Suprapubic skin (tissue), 4 donors: Measurements from ENCODE around the gene MLYCD.

Experiments
- EP300 ChIP-seq: sonication (generic); formaldehyde crosslinking; IDR thresholded peaks from one replicate; pipeline ENCODE4 v1.6.1; 2017; ENCODE audit warnings: antibody characterized with exemption
- POLR2A ChIP-seq, 2 donors: fragments of 450-650 bp; IDR thresholded peaks; one replicate each; pipeline ENCODE4 v1.6.1; 2017; ENCODE audit warnings: antibody characterized with exemption in 2 of 2, mild to moderate bottlenecking in 2 of 2, moderate library complexity in 2 of 2
- POLR2AphosphoS5 ChIP-seq, 3 donors: sonication (generic); formaldehyde crosslinking; IDR thresholded peaks; one replicate each; pipeline ENCODE4 v1.6.1; 2017; ENCODE audit warnings: antibody characterized with exemption in 3 of 3
- TF ChIP-seq, protein P1 (sequence below), 2 donors: fragments of 200-600 bp in 1 of 2; fragments of 450-650 bp in 1 of 2; sonication (generic) in 1 of 2; IDR thresholded peaks; one replicate each; pipeline ENCODE4 v1.5.1; 2016 to 2019; ENCODE audit warnings: antibody characterized with exemption in 2 of 2, mild to moderate bottlenecking in 1 of 2, moderate library complexity in 1 of 2

GRCh38 chr16:83967091-83967490 is 68.2 kb downstream of the MLYCD start:
- TF ChIP-seq, protein P1, sequence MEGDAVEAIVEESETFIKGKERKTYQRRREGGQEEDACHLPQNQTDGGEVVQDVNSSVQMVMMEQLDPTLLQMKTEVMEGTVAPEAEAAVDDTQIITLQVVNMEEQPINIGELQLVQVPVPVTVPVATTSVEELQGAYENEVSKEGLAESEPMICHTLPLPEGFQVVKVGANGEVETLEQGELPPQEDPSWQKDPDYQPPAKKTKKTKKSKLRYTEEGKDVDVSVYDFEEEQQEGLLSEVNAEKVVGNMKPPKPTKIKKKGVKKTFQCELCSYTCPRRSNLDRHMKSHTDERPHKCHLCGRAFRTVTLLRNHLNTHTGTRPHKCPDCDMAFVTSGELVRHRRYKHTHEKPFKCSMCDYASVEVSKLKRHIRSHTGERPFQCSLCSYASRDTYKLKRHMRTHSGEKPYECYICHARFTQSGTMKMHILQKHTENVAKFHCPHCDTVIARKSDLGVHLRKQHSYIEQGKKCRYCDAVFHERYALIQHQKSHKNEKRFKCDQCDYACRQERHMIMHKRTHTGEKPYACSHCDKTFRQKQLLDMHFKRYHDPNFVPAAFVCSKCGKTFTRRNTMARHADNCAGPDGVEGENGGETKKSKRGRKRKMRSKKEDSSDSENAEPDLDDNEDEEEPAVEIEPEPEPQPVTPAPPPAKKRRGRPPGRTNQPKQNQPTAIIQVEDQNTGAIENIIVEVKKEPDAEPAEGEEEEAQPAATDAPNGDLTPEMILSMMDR (IDR thresholded peaks at IDR 0.05), result no peak
- TF ChIP-seq POLR2A (IDR thresholded peaks at IDR 0.05), result no peak
- TF ChIP-seq EP300, result no peak
- no peak for TF ChIP-seq POLR2AphosphoS5 (IDR thresholded peaks at IDR 0.05)
